NB4 (cell line): Measurements from ENCODE around the gene KCNIP3.

Source experiments
- CTCF ChIP-seq: IDR thresholded peaks from one replicate; pipeline ENCODE4 v1.5.1; 2012; ENCODE audit warnings: low read depth, low read length
- POLR2A ChIP-seq: IDR thresholded peaks from 2 replicates; pipeline ENCODE4 v1.6.1; 2011; ENCODE audit warnings: mild to moderate bottlenecking; ENCODE audit not compliant: insufficient read length; ENCODE audit errors: extremely low read depth
- TF ChIP-seq, protein P1 (sequence below): IDR thresholded peaks from 2 replicates; pipeline ENCODE4 v1.6.1; 2011; ENCODE audit warnings: low read depth, low read length

GRCh38 chr2:95346231-95346737 lies 49.1 kb downstream of the KCNIP3 start:
- no peak for TF ChIP-seq CTCF
- TF ChIP-seq, protein P1, sequence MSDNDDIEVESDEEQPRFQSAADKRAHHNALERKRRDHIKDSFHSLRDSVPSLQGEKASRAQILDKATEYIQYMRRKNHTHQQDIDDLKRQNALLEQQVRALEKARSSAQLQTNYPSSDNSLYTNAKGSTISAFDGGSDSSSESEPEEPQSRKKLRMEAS = no peak
- TF ChIP-seq POLR2A = no peak
